Spleen (tissue), 7 donors: ENCODE results near the gene KDM4B.

Experiments used
- CTCF ChIP-seq, 11 experiments: fragments of 200-600 bp in 7 of 11; fragments of 450-650 bp in 4 of 11; sonication (generic) in 4 of 11; IDR thresholded peaks in 8 of 11; conservative IDR thresholded peaks in 3 of 11; 1 replicate in 7 of 11; 2 replicates in 4 of 11; pipeline versions ENCODE4 v1.4.0 to v1.8.0; 2016 to 2021; ENCODE audit warnings: antibody characterized with exemption in 11 of 11, inconsistent platforms in 4 of 11, mild to moderate bottlenecking in 1 of 11
- POLR2A ChIP-seq, 3 donors: fragments of 450-650 bp; IDR thresholded peaks; one replicate each; pipeline ENCODE4 v1.5.1; 2017; ENCODE audit warnings: antibody characterized with exemption in 3 of 3, mild to moderate bottlenecking in 1 of 3
- donor health status: DM: no; HTN: no; CAD: no; lungs with moderate emphysema.
- donor health status: DM: no; HTN: no; CAD: no.
- donor health status: DM: no; HTN: no; CAD: no.

- TF ChIP-seq CTCF (IDR thresholded peaks at IDR 0.05 in 8 of 11, conservative IDR thresholded peaks at IDR 0.05 in 3 of 11) (no peak), POLR2A (IDR thresholded peaks at IDR 0.05) (no peak)
Measured at GRCh38 chr19:5172859-5173630, 204.1 kb downstream of the KDM4B start.
